ENCODE measurements around the gene GNAI1. TPM values are rescaled to one million over a fixed set of nuclear protein-coding genes. Genes with fewer than 3 reads are reported as not detected.
A peak's percentile ranks its signal among the peaks of the same experiment; 100 is the strongest.

The GNAI1 gene
- total RNA-seq, 1 donor from 2014 or later = 50.6 TPM

DNA sequence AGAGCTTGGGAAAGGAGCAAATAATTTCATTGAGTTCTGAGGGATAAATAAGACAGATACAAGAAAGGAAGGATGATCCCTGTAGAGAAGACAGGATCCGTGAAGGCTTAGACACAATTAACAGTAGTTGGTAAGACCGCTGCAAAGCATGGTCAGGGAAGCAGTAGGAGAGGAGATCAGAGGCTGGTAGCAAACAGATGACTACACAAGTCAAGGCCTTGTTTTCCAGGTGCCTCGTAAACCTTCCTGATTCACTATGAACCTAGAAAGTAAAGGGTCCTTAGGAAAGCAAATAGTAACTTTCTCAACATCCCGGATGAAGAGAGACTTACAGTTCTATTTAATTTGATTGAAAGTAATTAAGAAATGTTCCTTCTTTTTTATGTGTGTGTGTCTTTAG lies 118.6 kb downstream of the GNAI1 start:
- Histone ChIP-seq H3K27ac (no peak overlapping the region), H3K36me3 (no peaks in the 10 kb centered on the region), H3K4me3 (no peak overlapping the region), H3K4me1 (no peaks in the 10 kb centered on the region), H3K27me3 (no peaks in the 10 kb centered on the region), H3K9me3 (no peaks in the 10 kb centered on the region)
- intact Hi-C loops (cut with DNase I) = no loop called here
- TF ChIP-seq, protein P1, sequence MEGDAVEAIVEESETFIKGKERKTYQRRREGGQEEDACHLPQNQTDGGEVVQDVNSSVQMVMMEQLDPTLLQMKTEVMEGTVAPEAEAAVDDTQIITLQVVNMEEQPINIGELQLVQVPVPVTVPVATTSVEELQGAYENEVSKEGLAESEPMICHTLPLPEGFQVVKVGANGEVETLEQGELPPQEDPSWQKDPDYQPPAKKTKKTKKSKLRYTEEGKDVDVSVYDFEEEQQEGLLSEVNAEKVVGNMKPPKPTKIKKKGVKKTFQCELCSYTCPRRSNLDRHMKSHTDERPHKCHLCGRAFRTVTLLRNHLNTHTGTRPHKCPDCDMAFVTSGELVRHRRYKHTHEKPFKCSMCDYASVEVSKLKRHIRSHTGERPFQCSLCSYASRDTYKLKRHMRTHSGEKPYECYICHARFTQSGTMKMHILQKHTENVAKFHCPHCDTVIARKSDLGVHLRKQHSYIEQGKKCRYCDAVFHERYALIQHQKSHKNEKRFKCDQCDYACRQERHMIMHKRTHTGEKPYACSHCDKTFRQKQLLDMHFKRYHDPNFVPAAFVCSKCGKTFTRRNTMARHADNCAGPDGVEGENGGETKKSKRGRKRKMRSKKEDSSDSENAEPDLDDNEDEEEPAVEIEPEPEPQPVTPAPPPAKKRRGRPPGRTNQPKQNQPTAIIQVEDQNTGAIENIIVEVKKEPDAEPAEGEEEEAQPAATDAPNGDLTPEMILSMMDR (IDR thresholded peaks at IDR 0.05) = no peak
- DNase-seq (ENCODE audit: extremely low spot score in 2 of 2) = no peak

DNA sequence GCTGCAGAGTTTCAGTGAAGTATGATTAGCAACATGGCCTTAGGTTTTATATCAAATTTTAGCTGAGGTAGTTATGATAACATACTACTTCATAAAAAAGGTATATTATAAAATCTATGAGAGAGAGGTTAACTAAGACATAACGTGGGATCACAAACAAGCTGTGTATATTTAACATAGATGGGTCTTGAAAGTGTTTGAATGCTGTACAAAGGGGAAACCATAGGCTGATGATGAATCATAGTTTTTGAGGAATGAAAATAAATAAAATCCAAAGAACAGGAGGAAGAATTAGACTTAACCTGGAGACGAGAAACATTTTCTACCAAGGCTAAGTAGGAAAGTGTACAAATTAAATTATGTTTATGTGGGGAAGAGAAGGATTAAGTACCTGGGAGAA lies 119.0 kb downstream of the GNAI1 start:
- H3K9me3 ChIP-seq = no peaks in the 10 kb centered on the region
- DNase-seq (ENCODE audit: extremely low spot score in 2 of 2) = no peak
- H3K36me3 ChIP-seq = no peaks in the 10 kb centered on the region
- no peak overlapping the region for H3K27ac ChIP-seq
- H3K27me3 ChIP-seq = no peaks in the 10 kb centered on the region
- intact Hi-C loops (cut with DNase I) = no loop called here
- no peaks in the 10 kb centered on the region for H3K4me1 ChIP-seq
- TF ChIP-seq POLR2AphosphoS5 (IDR thresholded peaks at IDR 0.05; ENCODE audit: insufficient read depth in 1 of 2, low read depth in 1 of 2) = no peak
- TF ChIP-seq, protein P1 (IDR thresholded peaks at IDR 0.05) = no peak
- no peak for TF ChIP-seq POLR2A (IDR thresholded peaks at IDR 0.05)
- no peak overlapping the region for H3K4me3 ChIP-seq

- no peak for DNase-seq (ENCODE audit: extremely low spot score in 2 of 2)
- no peaks in the 10 kb centered on the region for H3K27me3 ChIP-seq
Observed at GRCh38 chr7:80255656-80256055, 121.0 kb downstream of the GNAI1 start.

GRCh38 chr7:80257756-80258155 lies 123.1 kb downstream of the GNAI1 start:
- TF ChIP-seq, protein P1 (IDR thresholded peaks at IDR 0.05) = no peak
- TF ChIP-seq POLR2AphosphoS5 (IDR thresholded peaks at IDR 0.05; ENCODE audit: insufficient read depth in 1 of 2, low read depth in 1 of 2) (peak in 1 of 2 donors; percentile 17), POLR2A (IDR thresholded peaks at IDR 0.05) (no peak)
- intact Hi-C loops (cut with DNase I) = no loop called here
- no peaks in the 10 kb centered on the region for H3K27me3 ChIP-seq
- no peaks in the 10 kb centered on the region for H3K4me1 ChIP-seq
- H3K9me3 ChIP-seq = no peaks in the 10 kb centered on the region
- H3K36me3 ChIP-seq = no peaks in the 10 kb centered on the region
- no peak overlapping the region for H3K27ac ChIP-seq
- no peak for DNase-seq (ENCODE audit: extremely low spot score in 2 of 2)
- no peak overlapping the region for H3K4me3 ChIP-seq

More at GRCh38 chr7:80255656-80256055, 121.0 kb downstream of the GNAI1 start:
- Histone ChIP-seq H3K27ac (no peak overlapping the region), H3K36me3 (no peaks in the 10 kb centered on the region), H3K4me3 (no peak overlapping the region), H3K9me3 (no peaks in the 10 kb centered on the region), H3K4me1 (no peaks in the 10 kb centered on the region)
- intact Hi-C loops (cut with DNase I) = no loop called here
- TF ChIP-seq POLR2A (IDR thresholded peaks at IDR 0.05) (no peak), POLR2AphosphoS5 (IDR thresholded peaks at IDR 0.05; ENCODE audit: insufficient read depth in 1 of 2, low read depth in 1 of 2) (no peak)
- TF ChIP-seq, protein P1 (IDR thresholded peaks at IDR 0.05) = no peak

GRCh38 chr7:80260606-80261005 lies 126.0 kb downstream of the GNAI1 start:
- Histone ChIP-seq H3K9me3 (no peaks in the 10 kb centered on the region), H3K4me1 (no peaks in the 10 kb centered on the region), H3K36me3 (no peaks in the 10 kb centered on the region), H3K27ac (no peak overlapping the region), H3K4me3 (no peak overlapping the region), H3K27me3 (no peaks in the 10 kb centered on the region)
- TF ChIP-seq POLR2AphosphoS5 (IDR thresholded peaks at IDR 0.05; ENCODE audit: insufficient read depth in 1 of 2, low read depth in 1 of 2) = no peak
- TF ChIP-seq, protein P1 (IDR thresholded peaks at IDR 0.05) = no peak
- no peak for TF ChIP-seq POLR2A (IDR thresholded peaks at IDR 0.05)
- intact Hi-C loops (cut with DNase I) = no loop called here
- no peak for DNase-seq (ENCODE audit: extremely low spot score in 2 of 2)

All from vagina (tissue), 2 donors.